WTC11 (cell line): Measurements from ENCODE around the gene TDRD9. TPM values are rescaled to one million over a fixed set of nuclear protein-coding genes. Genes with fewer than 3 reads are reported as not detected.

Source experiments
- ATAC-seq: fragments of 200-7000 bp; cut with Tn5 transposase; 2 replicates; pipeline ENCODE4 v1.10.0; 2021; ENCODE audit warnings: mild to moderate bottlenecking, moderate library complexity
- CTCF ChIA-PET: fragments of 300-600 bp; sonication (Branson Sonifier 250); formaldehyde crosslinking; loops from one replicate; lab custom pipeline; 2021; ENCODE audit warnings: antibody characterized with exemption; lab: Charles Lee
- POLR2A ChIA-PET: fragments of 350-600 bp; sonication (Branson Sonifier 250); formaldehyde crosslinking; loops from one replicate; lab custom pipeline; 2021; ENCODE audit warnings: antibody characterized with exemption; lab: Charles Lee
- DNase-seq: peaks from one replicate; pipeline ENCODE4 v3.0.0; 2021; ENCODE audit warnings: low spot score
- H3K27ac Mint-ChIP-seq: 2 replicates; pipeline ENCODE4 v1.8.0; 2021; ENCODE audit warnings: mixed read lengths
- H3K27me3 Mint-ChIP-seq: 2 replicates; pipeline ENCODE4 v1.8.0; 2021; ENCODE audit warnings: low read depth, mild to moderate bottlenecking, moderate library complexity, mixed read lengths
- H3K36me3 Mint-ChIP-seq: 2 replicates; pipeline ENCODE4 v1.8.0; 2021; ENCODE audit warnings: mixed read lengths
- H3K4me1 Mint-ChIP-seq: 2 replicates; pipeline ENCODE4 v1.8.0; 2022; ENCODE audit warnings: mixed read lengths
- H3K4me3 Mint-ChIP-seq: 2 replicates; pipeline ENCODE4 v1.8.0; 2021; ENCODE audit warnings: mild to moderate bottlenecking, moderate library complexity, mixed read lengths
- H3K9me3 Mint-ChIP-seq: 2 replicates; pipeline ENCODE4 v1.8.0; 2021; ENCODE audit warnings: mixed read lengths
- ATF3 ChIP-seq: sonication (generic); formaldehyde crosslinking; conservative IDR thresholded peaks from 2 replicates; pipeline ENCODE4 v1.8.1; 2022; ENCODE audit warnings: mild to moderate bottlenecking, missing genetic modification reagents
- CREB1 ChIP-seq: sonication (generic); formaldehyde crosslinking; IDR thresholded peaks from 2 replicates; pipeline ENCODE4 v1.8.0; 2023; ENCODE audit warnings: mild to moderate bottlenecking, missing genetic modification reagents
- ERG ChIP-seq: fragments of 250-450 bp; sonication (Bioruptor Pico); IDR thresholded peaks from 2 replicates; pipeline ENCODE4 v1.8.0; 2021; ENCODE audit warnings: mild to moderate bottlenecking
- GRHL2 ChIP-seq: fragments of 250-450 bp; sonication (Bioruptor Pico); IDR thresholded peaks from 2 replicates; pipeline ENCODE4 v1.8.0; 2022; ENCODE audit warnings: mild to moderate bottlenecking, moderate library complexity; ENCODE audit not compliant: insufficient replicate concordance, severe bottlenecking
- NFYB ChIP-seq: sonication (generic); formaldehyde crosslinking; conservative IDR thresholded peaks from 2 replicates; pipeline ENCODE4 v1.8.0; 2022; ENCODE audit warnings: low read depth, missing genetic modification reagents
- PRDM15 ChIP-seq: sonication (generic); formaldehyde crosslinking; IDR thresholded peaks from 2 replicates; pipeline ENCODE4 v1.8.0; 2022; ENCODE audit warnings: missing genetic modification reagents
- RELA ChIP-seq: sonication (generic); formaldehyde crosslinking; IDR thresholded peaks from 2 replicates; pipeline ENCODE4 v1.8.1; 2022; ENCODE audit warnings: missing genetic modification reagents, mild to moderate bottlenecking, borderline replicate concordance
- ZBTB21 ChIP-seq: sonication (generic); formaldehyde crosslinking; IDR thresholded peaks from 2 replicates; pipeline ENCODE4 v1.8.1; 2023; ENCODE audit warnings: mild to moderate bottlenecking, missing genetic modification reagents, borderline replicate concordance
- ZMAT4 ChIP-seq: fragments of 250-450 bp; sonication (Bioruptor Pico); IDR thresholded peaks from 2 replicates; pipeline ENCODE4 v1.9.0; 2021; ENCODE audit warnings: mild to moderate bottlenecking
- ZNF423 ChIP-seq: fragments of 250-450 bp; sonication (Bioruptor Pico); IDR thresholded peaks from 2 replicates; pipeline ENCODE4 v2.1.2; 2022; ENCODE audit warnings: mild to moderate bottlenecking, moderate library complexity
- ZNF512 ChIP-seq: sonication (generic); formaldehyde crosslinking; IDR thresholded peaks from 2 replicates; pipeline ENCODE4 v1.8.1; 2022; ENCODE audit warnings: missing genetic modification reagents, borderline replicate concordance
- total RNA-seq: library from RNA; stranded (reverse); gene quantifications from 3 replicates; pipeline ENCODE4 v1.2.3, GENCODE V29; 2021
- TF ChIP-seq, protein P1 (sequence below): sonication (generic); formaldehyde crosslinking; conservative IDR thresholded peaks from 2 replicates; pipeline ENCODE4 v1.8.1; 2023; ENCODE audit warnings: mild to moderate bottlenecking, low read depth, missing genetic modification reagents, moderate library complexity
- TF ChIP-seq, protein P2 (sequence below): sonication (generic); formaldehyde crosslinking; IDR thresholded peaks from 2 replicates; pipeline ENCODE4 v1.8.1; 2023; ENCODE audit warnings: mild to moderate bottlenecking, missing genetic modification reagents

The TDRD9 gene
- total RNA-seq, 1 experiment from 2014 or later, result 0.17 TPM

GRCh38 chr14:103879118-103879569 is 49.1 kb upstream of the TDRD9 start:
- TF ChIP-seq ATF3 (CRISPR knock-in tag) (no peak), ZNF423 (CRISPR knock-in tag) (no peak), GRHL2 (no peak), RELA (CRISPR knock-in tag) (no peak), ZMAT4 (CRISPR knock-in tag) (no peak), PRDM15 (CRISPR knock-in tag) (no peak), CREB1 (CRISPR knock-in tag) (no peak), ZNF512 (CRISPR knock-in tag) (no peak), NFYB (CRISPR knock-in tag) (no peak), ZBTB21 (CRISPR knock-in tag) (no peak), ERG (no peak)
- TF ChIP-seq, protein P1, sequence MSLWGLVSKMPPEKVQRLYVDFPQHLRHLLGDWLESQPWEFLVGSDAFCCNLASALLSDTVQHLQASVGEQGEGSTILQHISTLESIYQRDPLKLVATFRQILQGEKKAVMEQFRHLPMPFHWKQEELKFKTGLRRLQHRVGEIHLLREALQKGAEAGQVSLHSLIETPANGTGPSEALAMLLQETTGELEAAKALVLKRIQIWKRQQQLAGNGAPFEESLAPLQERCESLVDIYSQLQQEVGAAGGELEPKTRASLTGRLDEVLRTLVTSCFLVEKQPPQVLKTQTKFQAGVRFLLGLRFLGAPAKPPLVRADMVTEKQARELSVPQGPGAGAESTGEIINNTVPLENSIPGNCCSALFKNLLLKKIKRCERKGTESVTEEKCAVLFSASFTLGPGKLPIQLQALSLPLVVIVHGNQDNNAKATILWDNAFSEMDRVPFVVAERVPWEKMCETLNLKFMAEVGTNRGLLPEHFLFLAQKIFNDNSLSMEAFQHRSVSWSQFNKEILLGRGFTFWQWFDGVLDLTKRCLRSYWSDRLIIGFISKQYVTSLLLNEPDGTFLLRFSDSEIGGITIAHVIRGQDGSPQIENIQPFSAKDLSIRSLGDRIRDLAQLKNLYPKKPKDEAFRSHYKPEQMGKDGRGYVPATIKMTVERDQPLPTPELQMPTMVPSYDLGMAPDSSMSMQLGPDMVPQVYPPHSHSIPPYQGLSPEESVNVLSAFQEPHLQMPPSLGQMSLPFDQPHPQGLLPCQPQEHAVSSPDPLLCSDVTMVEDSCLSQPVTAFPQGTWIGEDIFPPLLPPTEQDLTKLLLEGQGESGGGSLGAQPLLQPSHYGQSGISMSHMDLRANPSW (CRISPR knock-in tag), result no peak
- TF ChIP-seq, protein P2, sequence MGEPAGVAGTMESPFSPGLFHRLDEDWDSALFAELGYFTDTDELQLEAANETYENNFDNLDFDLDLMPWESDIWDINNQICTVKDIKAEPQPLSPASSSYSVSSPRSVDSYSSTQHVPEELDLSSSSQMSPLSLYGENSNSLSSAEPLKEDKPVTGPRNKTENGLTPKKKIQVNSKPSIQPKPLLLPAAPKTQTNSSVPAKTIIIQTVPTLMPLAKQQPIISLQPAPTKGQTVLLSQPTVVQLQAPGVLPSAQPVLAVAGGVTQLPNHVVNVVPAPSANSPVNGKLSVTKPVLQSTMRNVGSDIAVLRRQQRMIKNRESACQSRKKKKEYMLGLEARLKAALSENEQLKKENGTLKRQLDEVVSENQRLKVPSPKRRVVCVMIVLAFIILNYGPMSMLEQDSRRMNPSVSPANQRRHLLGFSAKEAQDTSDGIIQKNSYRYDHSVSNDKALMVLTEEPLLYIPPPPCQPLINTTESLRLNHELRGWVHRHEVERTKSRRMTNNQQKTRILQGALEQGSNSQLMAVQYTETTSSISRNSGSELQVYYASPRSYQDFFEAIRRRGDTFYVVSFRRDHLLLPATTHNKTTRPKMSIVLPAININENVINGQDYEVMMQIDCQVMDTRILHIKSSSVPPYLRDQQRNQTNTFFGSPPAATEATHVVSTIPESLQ (CRISPR knock-in tag), result no peak
- ChIA-PET CTCF (interaction anchor here (2.2 to 6.3 kb wide), 4 partner anchors 22 to 199 kb away, joined by 7 to 87 read pairs (median 16); no protein-coding TSS in a partner anchor), POLR2A (no interaction called here)
- Mint-ChIP-seq H3K9me3 (no peaks in the 10 kb centered on the region), H3K36me3 (no peaks in the 10 kb centered on the region), H3K4me1 (peaks cover 20% of the 10 kb centered on the region), H3K4me3 (no peak overlapping the region), H3K27ac (peak overlapping the region; percentile 12), H3K27me3 (no peaks in the 10 kb centered on the region)
- ATAC-seq (no peak), DNase-seq (no peak)
